Measurements from ENCODE around the gene PVALB.

DNA sequence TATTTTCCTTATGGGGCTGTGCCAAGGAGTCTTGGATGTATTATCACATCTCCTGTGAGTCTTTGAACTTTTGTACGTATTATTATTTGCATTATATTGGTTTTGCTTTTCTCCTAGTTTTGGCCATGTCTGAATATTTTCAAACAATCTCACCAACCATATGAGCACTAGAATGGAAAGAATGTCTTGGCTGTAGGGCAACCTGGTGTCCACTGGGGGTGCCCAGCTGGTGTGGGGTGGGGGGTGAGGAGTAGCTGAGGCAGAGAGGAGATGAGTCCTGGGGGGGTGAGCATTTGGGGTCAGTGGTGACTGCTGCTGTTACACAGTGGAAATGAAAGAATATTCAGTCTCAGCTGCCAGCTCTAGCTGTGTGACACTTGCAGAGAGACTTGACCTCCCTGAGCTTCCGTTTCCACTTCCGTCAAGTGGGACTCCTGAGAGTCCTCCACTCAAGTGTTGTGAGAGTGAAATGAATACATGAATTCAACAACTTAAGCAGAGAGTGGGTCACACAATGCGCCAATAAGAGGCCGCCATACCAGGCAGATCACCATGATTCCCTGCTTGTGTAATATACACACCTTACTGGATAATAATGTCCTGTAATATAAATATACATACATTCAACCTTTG lies 12.7 kb upstream of the PVALB start:
- TF ChIP-seq, protein P1, sequence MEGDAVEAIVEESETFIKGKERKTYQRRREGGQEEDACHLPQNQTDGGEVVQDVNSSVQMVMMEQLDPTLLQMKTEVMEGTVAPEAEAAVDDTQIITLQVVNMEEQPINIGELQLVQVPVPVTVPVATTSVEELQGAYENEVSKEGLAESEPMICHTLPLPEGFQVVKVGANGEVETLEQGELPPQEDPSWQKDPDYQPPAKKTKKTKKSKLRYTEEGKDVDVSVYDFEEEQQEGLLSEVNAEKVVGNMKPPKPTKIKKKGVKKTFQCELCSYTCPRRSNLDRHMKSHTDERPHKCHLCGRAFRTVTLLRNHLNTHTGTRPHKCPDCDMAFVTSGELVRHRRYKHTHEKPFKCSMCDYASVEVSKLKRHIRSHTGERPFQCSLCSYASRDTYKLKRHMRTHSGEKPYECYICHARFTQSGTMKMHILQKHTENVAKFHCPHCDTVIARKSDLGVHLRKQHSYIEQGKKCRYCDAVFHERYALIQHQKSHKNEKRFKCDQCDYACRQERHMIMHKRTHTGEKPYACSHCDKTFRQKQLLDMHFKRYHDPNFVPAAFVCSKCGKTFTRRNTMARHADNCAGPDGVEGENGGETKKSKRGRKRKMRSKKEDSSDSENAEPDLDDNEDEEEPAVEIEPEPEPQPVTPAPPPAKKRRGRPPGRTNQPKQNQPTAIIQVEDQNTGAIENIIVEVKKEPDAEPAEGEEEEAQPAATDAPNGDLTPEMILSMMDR (IDR thresholded peaks at IDR 0.05), result no peak
- no peak for TF ChIP-seq POLR2A (IDR thresholded peaks at IDR 0.05)

Data from testis (tissue), 2 donors.